ENCODE measurements around the gene C18orf32.

C18orf32 gene

DNA sequence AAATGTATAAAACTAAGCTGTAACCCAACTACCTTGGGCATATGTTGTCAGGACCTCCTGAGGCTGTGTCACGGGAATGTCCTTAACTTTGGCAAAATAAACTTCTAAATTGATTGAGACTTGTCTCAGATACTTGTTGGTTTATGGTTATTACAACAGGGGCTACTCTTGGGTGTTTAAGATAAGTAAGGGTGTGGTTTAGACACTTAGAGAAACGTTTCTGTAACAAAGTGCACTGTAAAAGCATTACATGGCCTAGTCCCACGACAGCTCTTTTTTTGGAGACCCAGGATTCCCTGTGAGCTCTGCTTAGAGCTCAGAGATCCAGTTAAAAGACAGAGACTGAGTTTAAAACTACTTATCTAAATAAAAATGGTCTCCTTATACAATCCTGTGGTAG lies 42.6 kb upstream of the C18orf32 start:
- TF ChIP-seq, protein P1, sequence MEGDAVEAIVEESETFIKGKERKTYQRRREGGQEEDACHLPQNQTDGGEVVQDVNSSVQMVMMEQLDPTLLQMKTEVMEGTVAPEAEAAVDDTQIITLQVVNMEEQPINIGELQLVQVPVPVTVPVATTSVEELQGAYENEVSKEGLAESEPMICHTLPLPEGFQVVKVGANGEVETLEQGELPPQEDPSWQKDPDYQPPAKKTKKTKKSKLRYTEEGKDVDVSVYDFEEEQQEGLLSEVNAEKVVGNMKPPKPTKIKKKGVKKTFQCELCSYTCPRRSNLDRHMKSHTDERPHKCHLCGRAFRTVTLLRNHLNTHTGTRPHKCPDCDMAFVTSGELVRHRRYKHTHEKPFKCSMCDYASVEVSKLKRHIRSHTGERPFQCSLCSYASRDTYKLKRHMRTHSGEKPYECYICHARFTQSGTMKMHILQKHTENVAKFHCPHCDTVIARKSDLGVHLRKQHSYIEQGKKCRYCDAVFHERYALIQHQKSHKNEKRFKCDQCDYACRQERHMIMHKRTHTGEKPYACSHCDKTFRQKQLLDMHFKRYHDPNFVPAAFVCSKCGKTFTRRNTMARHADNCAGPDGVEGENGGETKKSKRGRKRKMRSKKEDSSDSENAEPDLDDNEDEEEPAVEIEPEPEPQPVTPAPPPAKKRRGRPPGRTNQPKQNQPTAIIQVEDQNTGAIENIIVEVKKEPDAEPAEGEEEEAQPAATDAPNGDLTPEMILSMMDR (IDR thresholded peaks at IDR 0.05; ENCODE audit: low read length): no peak
- TF ChIP-seq EZH2 (optimal IDR thresholded peaks at IDR 0.05; ENCODE audit: low read depth, low read length): no peak
- no peak for TF ChIP-seq EZH2phosphoT487 (IDR thresholded peaks at IDR 0.05; ENCODE audit: low read length)
- peaks cover 9% of the 10 kb centered on the region for H3K4me1 ChIP-seq (ENCODE audit: low read length)
- no peak overlapping the region for H3K27ac ChIP-seq (ENCODE audit: low read length)
- H3K79me2 ChIP-seq (ENCODE audit: low read length): no peaks in the 10 kb centered on the region
- H3K27me3 ChIP-seq (replicated peaks; ENCODE audit: insufficient read depth, low read length): no peaks in the 10 kb centered on the region
- no peaks in the 10 kb centered on the region for H3K9me3 ChIP-seq (replicated peaks; ENCODE audit: insufficient read depth, low read length)
- no peaks in the 10 kb centered on the region for H3K9me2 ChIP-seq (replicated peaks; ENCODE audit: insufficient read depth, low read length)
- H2AFZ ChIP-seq (ENCODE audit: low read length): no peak overlapping the region
- DNase-seq: no peak
- H3K36me3 ChIP-seq (replicated peaks; ENCODE audit: insufficient read depth, low read length): no peaks in the 10 kb centered on the region
- H3K4me3 ChIP-seq (ENCODE audit: low read length): no peak overlapping the region
- H4K20me1 ChIP-seq (ENCODE audit: insufficient read depth, low read length): no peaks in the 10 kb centered on the region
- no peak overlapping the region for H3K9ac ChIP-seq (ENCODE audit: low read length)
- peaks cover 4% of the 10 kb centered on the region for H3F3A ChIP-seq (ENCODE audit: insufficient read depth, low read length)
- no peak overlapping the region for H3K4me2 ChIP-seq (ENCODE audit: low read depth, low read length)

DNA sequence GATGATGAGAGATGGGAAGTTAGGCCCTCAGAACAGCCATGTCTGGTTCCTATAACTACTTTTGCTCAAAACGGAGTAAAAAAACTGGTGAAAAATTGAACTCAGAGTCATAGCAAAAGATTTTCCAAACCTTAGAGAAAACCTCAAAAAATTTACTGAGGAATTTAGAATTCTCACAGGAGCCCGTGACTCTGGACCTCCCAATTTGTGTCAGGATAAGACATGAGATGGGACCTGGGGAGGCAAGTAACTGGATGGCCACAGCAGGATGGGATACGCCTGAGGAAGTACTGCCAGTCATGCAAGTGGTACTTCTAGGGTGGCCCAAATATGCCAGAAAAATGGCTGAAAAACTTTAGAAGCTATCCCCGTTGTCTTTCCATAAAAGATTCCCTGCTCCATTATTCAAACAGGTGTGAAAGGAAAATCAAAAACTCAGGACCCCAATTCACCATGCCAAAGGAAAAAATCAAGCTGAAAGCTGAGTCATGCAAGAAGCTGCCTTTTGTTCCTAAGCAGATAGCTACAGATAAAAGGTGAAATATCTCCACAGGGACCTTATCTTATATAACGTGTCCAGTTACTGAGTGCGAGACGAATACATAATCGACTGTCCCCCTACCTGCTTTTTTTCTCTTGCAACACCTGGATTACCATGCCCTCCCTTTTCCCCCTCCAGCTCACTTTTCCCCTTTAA lies 40.7 kb upstream of the C18orf32 start:
- H3K79me2 ChIP-seq (ENCODE audit: low read length): no peaks in the 10 kb centered on the region

DNA sequence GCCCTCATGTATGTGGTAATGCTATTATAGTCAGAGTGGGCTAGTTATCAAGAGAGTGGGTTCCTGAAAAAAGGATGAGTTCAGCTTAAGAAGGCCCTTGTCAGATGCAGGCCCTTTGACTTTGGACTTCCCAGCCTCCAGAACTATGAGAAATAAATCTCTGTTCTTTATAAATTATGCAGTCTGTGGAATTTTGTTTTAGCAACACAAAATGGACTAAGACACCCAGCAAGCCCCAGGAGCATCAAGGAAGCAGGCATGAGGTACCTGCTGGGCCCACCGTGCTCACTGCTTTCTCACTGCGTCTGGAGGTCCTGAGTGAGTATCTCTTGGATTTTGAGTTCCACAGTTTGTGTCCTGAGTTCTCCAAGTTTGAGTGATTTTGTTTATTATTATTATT lies 38.9 kb upstream of the C18orf32 start:
- no peaks in the 10 kb centered on the region for H3K36me3 ChIP-seq (replicated peaks; ENCODE audit: insufficient read depth, low read length)
- no peak for DNase-seq
- no peak overlapping the region for H3K27ac ChIP-seq (ENCODE audit: low read length)
- H3K4me3 ChIP-seq (ENCODE audit: low read length): no peak overlapping the region
- no peak overlapping the region for H2AFZ ChIP-seq (ENCODE audit: low read length)
- H4K20me1 ChIP-seq (ENCODE audit: insufficient read depth, low read length): no peaks in the 10 kb centered on the region
- no peaks in the 10 kb centered on the region for H3F3A ChIP-seq (ENCODE audit: insufficient read depth, low read length)
- H3K9ac ChIP-seq (ENCODE audit: low read length): no peak overlapping the region
- no peak overlapping the region for H3K4me2 ChIP-seq (ENCODE audit: low read depth, low read length)
- H3K27me3 ChIP-seq (replicated peaks; ENCODE audit: insufficient read depth, low read length): no peaks in the 10 kb centered on the region
- no peak for TF ChIP-seq EZH2 (optimal IDR thresholded peaks at IDR 0.05; ENCODE audit: low read depth, low read length)
- TF ChIP-seq, protein P1 (IDR thresholded peaks at IDR 0.05; ENCODE audit: low read length): no peak
- no peak for TF ChIP-seq EZH2phosphoT487 (IDR thresholded peaks at IDR 0.05; ENCODE audit: low read length)
- H3K9me2 ChIP-seq (replicated peaks; ENCODE audit: insufficient read depth, low read length): no peaks in the 10 kb centered on the region
- no peaks in the 10 kb centered on the region for H3K9me3 ChIP-seq (replicated peaks; ENCODE audit: insufficient read depth, low read length)
- no peaks in the 10 kb centered on the region for H3K79me2 ChIP-seq (ENCODE audit: low read length)
- H3K4me1 ChIP-seq (ENCODE audit: low read length): no peaks in the 10 kb centered on the region

More for the DNA sequence above, 40.7 kb upstream of the C18orf32 start:
- TF ChIP-seq EZH2 (optimal IDR thresholded peaks at IDR 0.05; ENCODE audit: low read depth, low read length) (no peak), EZH2phosphoT487 (IDR thresholded peaks at IDR 0.05; ENCODE audit: low read length) (no peak)
- TF ChIP-seq, protein P1 (IDR thresholded peaks at IDR 0.05; ENCODE audit: low read length): no peak
- H3F3A ChIP-seq (ENCODE audit: insufficient read depth, low read length): peaks cover 4% of the 10 kb centered on the region
- no peak for DNase-seq
- no peak overlapping the region for H3K9ac ChIP-seq (ENCODE audit: low read length)
- H3K27me3 ChIP-seq (replicated peaks; ENCODE audit: insufficient read depth, low read length): no peaks in the 10 kb centered on the region
- H3K4me3 ChIP-seq (ENCODE audit: low read length): no peak overlapping the region
- no peaks in the 10 kb centered on the region for H3K36me3 ChIP-seq (replicated peaks; ENCODE audit: insufficient read depth, low read length)
- no peaks in the 10 kb centered on the region for H3K9me2 ChIP-seq (replicated peaks; ENCODE audit: insufficient read depth, low read length)
- H3K9me3 ChIP-seq (replicated peaks; ENCODE audit: insufficient read depth, low read length): no peaks in the 10 kb centered on the region
- peaks cover 6% of the 10 kb centered on the region for H3K4me1 ChIP-seq (ENCODE audit: low read length)
- no peak overlapping the region for H2AFZ ChIP-seq (ENCODE audit: low read length)
- no peak overlapping the region for H3K27ac ChIP-seq (ENCODE audit: low read length)
- H4K20me1 ChIP-seq (ENCODE audit: insufficient read depth, low read length): no peaks in the 10 kb centered on the region
- H3K4me2 ChIP-seq (ENCODE audit: low read depth, low read length): no peak overlapping the region

Measured in MM.1S (cell line).